MV-4-11 (cell line): ENCODE results near the gene FLRT1.
"Not testable (repeated sequence)": the region's sequence is repeated elsewhere in the genome, so short reads cannot be mapped to it uniquely, and the experiment has no call there.

Experiments used
- DNase-seq: peaks from one replicate; lab custom pipeline; 2025; lab: John Stamatoyannopoulos, UW

The FLRT1 gene

GRCh38 chr11:64045700-64046099, 10.0 kb downstream of the FLRT1 start:
- DNase-seq = no peak

- DNase-seq = not testable (repeated sequence)
Observed at GRCh38 chr11:64047373-64047772, 11.6 kb downstream of the FLRT1 start.

DNA sequence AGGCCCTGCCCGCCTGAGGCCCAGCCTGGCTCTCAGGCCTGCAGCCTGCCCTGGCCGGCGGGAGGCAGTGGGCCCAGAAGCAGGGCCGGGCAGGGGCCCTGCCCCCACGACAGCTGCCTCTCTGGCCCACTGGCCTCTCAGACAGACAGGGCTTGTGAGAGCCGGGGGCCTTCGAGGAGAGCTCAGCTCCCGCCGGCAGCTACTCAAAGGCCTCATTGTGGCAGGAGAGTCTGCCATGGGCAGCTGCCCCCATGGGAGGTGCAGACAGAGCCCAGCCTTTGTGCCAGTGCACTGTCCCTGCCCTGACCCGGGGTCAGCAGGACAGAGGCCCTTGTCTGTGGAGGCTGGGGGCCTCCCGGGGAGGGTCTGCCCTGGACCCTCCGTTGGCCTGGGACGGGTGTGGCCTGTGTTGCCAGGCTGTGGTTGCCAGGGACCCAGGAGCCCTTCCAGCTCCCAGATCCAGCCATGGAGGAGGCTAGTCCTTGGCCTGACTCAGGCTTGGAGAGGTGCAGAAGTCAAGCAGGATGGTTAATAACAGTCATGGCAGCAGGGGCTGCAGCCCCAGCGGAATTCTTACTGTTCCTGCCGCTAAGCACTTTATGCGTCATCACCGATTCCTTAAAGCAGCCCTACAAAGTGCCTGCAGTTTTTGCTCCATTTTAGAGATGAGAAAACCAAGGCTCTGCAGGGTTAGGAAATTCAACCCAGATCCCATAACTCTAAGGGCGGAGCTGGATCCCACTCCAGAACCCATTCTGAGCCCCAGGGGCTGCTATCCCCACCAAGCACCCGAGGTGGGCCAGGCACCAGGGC, 12.5 kb downstream of the FLRT1 start:
- no peak for DNase-seq

- DNase-seq = no peak
Observed at GRCh38 chr11:64049509-64049908, 13.8 kb downstream of the FLRT1 start.

DNA sequence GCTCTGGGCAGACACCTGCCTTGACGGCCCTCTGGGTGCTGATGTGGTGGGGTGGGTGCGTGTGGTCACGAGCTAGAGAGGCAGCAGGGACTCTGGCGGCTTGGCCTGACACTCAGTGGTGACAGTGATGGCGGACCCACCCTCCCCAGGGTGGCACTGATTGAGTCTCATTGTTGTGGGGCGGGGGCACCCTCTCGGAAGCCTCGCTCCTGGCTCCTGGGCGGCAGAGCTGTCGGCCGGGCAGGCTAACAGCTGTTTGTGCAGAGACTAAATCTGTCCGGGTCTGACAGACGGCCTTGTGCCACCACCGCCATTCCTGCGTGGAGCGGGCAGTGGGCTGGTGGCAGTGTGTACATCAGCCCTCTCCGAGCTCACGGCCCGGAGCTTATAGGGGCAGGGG, 15.6 kb downstream of the FLRT1 start:
- DNase-seq = no peak

DNA sequence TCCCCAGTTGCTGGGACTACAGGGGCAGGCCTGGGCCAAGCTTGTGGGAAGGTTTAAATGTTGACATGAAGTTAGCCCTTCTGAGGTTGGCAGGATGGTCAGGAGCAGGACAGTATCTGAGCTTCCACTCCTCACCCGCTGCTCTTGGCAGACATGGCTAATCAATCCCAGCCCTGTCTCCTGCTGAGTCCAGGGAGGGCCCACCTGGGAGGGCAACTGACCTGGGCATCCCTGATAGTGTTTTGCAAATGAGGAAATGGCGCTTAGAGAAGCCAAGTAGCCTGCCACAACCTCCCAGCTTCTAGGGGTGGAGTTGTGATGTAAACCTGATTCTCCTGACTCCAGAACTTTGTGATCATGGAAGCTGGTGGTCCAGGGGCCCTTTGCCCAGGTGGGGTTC, 16.7 kb downstream of the FLRT1 start:
- no peak for DNase-seq

- DNase-seq = no peak
Observed at GRCh38 chr11:64052938-64053622, 17.3 kb downstream of the FLRT1 start.

- DNase-seq = no peak
Observed at GRCh38 chr11:64053699-64054098, 18.0 kb downstream of the FLRT1 start.

GRCh38 chr11:64055077-64055476, 19.3 kb downstream of the FLRT1 start:
- DNase-seq = no peak

DNA sequence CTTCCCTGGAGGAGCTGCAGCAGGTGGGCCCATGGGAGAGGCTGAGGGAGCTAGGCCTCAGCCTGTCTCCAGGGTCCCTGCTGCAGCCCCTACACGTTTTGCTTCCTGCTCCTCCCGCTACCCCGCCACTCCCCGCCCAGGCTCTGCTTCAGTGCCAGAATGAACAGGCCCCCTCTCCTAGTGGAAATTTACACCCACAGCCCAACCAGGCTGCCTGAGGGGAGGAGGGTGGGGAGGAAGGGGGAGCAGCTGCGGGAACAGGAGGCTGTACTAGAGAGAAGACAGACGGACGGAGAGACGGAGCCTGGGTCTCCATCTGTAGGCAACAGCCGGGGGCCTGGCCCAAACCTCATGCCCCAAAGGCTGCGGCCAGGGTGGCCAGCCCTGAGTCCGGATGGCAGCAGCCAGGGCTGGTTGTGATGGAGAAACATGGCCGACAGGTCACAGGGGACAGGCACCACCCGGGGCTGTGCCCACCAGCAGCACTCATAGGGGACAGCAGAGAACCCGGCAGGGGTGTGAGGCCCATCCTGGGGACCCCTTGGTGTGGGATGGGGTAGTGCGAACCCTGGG, 20.6 kb downstream of the FLRT1 start:
- no peak for DNase-seq

DNA sequence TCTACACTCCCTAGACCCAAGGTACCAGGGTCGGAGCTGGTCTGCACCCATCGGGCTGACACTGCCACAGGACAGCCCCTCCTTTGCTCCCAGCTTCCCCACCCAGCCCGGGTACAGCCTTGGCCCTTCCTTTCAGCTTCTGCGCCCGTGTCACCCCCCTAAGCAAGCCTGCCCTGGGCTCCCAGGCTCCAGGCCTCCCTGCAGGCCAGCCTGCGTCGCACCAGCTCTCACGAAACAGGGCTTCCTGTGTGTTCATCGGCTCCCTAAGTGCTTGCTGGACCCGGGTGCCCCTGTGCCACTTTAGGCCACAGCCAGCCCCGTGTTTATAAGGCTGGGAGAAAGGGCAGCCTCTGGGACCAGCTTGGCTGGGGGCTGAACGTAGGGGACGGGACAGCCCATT, 21.1 kb downstream of the FLRT1 start:
- no peak for DNase-seq

DNA sequence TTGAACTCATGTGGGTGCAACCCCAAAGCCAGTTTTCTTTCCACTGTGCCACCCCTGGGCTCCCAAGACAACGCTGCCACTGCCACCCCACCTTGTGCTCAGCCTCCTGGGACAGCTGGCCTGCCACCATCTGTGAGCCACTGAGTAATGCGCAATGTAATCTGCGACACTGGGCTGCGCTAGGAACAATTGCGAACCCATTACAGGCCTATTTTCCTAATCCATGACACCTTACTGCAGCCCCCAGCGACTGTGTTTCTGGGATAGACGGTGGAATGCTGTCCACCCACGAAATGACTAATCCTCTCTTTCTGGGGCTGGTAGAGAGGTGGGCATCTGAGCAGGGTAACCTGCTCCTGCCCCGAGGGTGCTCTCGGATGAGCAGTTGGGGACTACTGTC, 22.2 kb downstream of the FLRT1 start:
- no peak for DNase-seq

- DNase-seq = no peak
Observed at GRCh38 chr11:64058494-64058893, 22.8 kb downstream of the FLRT1 start.

DNA sequence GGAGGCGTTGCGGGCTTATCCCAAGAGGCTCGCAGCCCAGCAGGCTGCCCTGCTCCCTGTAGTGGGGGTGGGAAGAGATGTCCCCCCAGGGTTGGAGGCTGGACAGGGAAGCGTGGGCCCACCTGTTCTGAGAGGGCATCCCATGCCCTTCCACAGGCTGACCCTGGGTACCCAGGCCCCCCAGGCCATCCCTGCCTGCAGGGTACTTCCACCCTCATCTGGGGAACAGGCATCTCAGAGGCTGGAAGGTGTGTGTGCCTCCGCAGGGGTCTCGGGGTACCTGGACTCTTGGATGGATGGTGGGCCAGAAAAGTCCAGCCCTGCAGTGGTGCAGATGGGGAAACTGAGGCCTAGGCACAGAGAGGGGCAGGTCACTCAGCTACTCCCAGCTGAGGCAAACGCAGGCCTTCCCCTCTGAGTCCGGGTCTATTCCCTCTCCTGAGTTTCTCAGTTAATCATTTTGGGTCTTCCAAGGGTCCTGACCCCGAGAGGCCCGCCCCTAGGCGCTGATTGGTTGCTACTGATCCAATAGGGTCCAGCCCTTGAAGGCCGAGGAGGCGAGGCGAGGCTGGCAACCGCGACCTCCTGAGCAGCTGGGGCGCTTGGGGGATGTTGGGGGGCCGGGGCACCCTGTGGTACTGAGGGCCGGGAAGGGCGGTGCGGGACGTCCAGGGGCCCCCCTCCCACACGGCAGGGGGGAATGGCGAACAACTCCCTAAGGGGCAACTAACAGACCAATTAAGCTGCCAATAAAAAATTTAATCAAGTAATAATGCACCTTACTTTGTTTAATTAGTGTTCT, 23.8 kb downstream of the FLRT1 start:
- DNase-seq = no peak

DNA sequence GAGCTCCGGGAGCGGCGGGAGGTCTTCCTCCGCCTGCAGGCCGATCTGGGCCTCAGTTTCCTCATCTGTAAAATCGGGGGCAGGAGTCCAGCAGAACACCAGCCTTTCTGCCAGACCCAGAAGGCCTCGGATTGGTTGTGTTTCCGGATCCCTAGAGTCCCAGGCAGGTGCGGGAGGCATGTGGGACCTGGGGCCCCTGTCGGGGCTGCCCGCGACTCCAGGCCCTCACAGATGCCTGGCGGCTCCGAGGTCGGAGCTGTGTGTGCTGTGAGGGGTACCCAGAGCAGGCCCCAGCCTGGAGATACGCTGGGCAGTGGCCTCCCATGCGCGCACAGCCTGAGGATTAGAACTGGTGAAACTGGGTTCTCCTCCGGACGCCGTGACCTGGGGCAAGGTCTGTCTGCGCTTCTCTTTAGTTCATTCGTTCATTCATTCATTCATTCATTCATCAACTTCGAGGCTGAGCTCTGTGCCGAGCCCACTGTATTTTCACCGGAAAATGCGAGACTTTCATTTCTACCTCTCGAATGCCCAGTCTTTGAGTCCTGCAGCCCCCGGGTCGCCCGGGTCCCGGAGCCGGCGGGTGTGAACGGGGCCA, 24.6 kb downstream of the FLRT1 start:
- no peak for DNase-seq

DNA sequence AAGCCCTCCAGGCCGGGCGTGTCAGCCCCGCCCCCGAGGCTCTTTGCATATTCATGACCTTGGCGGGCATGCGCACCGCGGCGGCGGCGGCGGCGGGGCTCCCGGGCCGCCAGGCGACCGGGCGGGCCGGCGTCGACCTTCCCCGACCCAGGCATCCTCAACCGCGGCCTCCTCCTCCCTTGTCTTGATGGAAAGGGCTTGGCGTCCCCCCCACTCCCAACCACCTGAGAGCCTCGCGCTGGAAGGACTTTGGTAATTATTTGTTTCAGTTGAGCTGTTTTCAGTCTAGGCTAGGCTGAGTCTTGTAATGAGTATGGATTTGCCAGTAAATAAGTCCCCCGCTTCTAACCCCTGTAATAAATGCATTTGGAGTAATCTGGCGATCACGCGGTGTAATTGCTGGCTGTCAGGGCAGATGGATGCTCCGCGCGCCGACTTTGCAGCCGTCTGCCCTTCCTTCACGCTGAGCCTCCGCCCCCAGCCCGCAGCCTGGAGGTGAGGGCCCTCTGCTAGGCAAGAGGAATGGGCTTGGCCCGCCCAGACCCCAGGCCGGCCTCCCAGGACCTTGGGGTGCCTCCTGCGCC, 25.2 kb downstream of the FLRT1 start:
- DNase-seq = no peak

DNA sequence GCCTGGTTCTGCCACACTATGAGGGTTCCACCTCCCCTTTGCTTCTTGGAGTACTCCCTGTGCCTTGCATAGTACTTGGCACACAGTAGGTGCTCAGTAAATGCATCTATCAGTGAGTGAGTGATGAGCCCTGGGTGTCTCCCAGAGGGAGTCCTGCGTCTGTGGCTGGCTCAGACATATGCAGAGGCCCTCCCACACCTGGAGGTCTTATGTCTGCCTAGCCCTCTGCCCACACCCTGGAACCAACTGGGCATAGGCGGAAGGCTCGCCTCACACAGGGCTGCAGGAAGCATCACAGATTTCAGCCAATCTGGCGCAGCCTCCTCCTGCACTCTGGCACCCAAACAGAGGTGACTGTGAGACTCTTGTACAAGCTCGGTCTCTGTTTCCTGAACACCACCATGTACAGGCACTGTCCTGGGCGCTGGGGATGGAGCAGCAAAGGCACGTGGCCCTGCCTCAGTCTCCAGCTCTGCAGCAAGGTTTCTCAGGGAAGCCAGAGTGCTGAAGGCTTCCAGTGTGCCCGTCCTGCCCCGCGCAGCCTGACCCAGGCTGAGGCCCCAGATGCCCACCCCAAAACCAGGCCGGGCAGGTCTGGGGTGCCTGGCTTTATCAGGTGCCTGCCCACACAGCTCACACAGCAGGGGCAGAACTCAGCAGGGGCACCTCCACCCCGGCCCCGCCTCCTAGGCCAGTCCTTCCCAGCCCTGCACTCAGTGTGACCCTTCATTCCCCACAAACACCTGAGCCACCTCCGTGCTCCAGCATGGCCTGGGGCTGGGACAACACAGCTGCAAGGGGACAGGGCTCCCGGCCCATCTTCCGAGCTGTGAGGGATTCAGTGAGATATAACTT, 26.7 kb downstream of the FLRT1 start:
- no peak for DNase-seq

DNA sequence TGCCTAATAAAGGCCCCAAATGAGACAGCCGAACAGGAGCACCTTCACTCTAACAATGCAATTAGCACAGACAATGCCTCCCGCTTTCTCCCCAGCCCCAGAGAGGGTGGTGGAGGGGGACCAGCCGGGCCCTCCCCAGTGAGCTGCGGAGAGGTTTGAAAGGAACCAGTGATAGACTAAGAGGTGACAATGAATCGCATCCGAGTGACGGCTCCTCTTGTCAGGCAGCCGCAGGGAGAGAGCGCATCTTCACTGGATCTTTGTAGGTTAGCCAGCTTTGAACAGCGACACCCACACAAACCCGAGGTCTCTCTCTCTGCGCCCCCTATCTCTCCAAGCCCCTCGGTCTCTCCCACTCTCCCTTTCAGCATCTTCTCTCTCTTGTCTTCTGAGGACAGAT, 28.0 kb downstream of the FLRT1 start:
- DNase-seq = no peak

DNA sequence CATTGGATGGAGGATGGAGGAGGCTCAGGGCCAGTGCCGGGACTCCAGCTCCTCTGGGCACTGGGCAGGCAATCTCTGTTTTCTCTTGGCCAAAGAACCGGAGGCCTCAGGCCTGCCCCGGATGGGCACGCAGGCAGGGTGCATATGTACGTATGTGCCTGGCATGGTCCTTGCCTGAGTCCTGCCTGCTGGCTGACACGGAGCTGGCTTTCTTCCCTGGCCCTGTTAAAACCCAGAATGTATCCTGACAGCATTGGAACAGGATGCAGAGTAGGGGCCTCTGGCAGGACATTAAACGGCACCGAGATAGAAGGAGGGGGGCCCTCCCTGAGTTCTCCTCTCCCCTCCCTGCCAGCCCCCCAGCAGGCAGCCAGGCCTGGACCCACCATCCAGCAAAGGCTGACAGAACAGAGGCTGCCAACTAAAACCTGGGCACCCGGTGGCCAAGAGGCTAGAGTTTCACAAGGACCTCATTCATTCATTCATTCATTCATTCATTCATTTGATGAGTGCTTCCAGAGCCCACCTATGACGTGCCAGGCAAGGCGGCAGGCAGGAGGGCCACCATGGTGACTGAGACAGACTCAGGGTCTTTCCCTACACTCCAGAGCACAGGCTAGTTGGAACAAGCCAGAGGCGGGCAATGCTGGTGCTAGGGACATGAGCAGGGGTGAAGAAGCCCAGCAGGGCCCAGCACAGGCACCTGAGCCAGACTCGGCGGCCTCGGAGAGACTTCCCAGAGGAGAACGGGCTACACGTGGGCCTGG, 28.8 kb downstream of the FLRT1 start:
- DNase-seq = no peak

DNA sequence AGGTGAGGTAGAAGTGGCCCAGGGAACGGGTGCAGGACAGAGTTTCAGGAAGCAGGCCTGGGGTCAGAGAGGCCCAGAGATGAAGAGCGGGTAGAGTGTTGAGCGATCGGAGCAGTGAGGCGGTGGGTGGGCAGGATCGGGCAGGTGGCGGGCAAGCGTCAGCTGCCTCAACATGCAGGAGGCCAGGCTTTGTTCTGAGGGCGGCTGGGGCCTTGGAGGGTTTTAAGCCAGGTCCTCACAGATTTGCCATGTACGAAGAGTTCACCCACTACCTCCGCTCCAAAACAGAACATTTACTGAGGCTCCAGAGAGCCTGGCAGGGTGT, 29.4 kb downstream of the FLRT1 start:
- DNase-seq = no peak
